ENCODE data around the gene DNAJB2.

DNA sequence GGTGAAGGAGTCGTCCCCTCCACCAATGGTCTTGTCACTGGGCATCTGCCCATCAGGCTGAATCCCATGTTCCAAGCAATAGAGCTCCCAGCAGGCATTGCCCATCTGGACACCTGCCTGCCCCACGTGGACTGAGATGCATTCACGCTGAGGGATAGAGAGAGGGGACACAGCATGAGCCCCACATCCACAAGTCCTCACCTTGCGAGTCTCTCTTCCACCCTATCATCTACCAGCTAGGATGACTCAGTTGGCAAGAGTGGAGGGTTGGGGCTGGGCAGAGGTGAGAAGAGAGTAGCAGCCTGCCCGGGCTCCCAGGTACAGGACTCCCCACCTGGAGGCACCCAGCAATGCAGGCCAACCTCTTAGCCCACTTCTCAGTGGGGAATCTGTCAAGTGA lies 27.1 kb upstream of the DNAJB2 start:
- TF ChIP-seq POLR2A (IDR thresholded peaks at IDR 0.05; ENCODE audit: borderline replicate concordance, extremely low read depth, insufficient read depth, insufficient read length) (no peak), YY1 (IDR thresholded peaks at IDR 0.05; ENCODE audit: extremely low read depth, insufficient replicate concordance, low read depth, low read length) (no peak), EZH2 (IDR thresholded peaks at IDR 0.05) (no peak), RAD21 (IDR thresholded peaks at IDR 0.05; ENCODE audit: low read depth) (no peak), CBX3 (IDR thresholded peaks at IDR 0.05; ENCODE audit: low read depth) (no peak), SP1 (IDR thresholded peaks at IDR 0.05; ENCODE audit: low read depth) (no peak)
- TF ChIP-seq, protein P1, sequence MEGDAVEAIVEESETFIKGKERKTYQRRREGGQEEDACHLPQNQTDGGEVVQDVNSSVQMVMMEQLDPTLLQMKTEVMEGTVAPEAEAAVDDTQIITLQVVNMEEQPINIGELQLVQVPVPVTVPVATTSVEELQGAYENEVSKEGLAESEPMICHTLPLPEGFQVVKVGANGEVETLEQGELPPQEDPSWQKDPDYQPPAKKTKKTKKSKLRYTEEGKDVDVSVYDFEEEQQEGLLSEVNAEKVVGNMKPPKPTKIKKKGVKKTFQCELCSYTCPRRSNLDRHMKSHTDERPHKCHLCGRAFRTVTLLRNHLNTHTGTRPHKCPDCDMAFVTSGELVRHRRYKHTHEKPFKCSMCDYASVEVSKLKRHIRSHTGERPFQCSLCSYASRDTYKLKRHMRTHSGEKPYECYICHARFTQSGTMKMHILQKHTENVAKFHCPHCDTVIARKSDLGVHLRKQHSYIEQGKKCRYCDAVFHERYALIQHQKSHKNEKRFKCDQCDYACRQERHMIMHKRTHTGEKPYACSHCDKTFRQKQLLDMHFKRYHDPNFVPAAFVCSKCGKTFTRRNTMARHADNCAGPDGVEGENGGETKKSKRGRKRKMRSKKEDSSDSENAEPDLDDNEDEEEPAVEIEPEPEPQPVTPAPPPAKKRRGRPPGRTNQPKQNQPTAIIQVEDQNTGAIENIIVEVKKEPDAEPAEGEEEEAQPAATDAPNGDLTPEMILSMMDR (IDR thresholded peaks at IDR 0.05 in 2 of 3, conservative IDR thresholded peaks at IDR 0.05 in 1 of 3; ENCODE audit: borderline replicate concordance in 1 of 3, insufficient read depth in 1 of 3, low read depth in 2 of 3, low read length in 2 of 3) = no peak
- TF ChIP-seq, protein P2, sequence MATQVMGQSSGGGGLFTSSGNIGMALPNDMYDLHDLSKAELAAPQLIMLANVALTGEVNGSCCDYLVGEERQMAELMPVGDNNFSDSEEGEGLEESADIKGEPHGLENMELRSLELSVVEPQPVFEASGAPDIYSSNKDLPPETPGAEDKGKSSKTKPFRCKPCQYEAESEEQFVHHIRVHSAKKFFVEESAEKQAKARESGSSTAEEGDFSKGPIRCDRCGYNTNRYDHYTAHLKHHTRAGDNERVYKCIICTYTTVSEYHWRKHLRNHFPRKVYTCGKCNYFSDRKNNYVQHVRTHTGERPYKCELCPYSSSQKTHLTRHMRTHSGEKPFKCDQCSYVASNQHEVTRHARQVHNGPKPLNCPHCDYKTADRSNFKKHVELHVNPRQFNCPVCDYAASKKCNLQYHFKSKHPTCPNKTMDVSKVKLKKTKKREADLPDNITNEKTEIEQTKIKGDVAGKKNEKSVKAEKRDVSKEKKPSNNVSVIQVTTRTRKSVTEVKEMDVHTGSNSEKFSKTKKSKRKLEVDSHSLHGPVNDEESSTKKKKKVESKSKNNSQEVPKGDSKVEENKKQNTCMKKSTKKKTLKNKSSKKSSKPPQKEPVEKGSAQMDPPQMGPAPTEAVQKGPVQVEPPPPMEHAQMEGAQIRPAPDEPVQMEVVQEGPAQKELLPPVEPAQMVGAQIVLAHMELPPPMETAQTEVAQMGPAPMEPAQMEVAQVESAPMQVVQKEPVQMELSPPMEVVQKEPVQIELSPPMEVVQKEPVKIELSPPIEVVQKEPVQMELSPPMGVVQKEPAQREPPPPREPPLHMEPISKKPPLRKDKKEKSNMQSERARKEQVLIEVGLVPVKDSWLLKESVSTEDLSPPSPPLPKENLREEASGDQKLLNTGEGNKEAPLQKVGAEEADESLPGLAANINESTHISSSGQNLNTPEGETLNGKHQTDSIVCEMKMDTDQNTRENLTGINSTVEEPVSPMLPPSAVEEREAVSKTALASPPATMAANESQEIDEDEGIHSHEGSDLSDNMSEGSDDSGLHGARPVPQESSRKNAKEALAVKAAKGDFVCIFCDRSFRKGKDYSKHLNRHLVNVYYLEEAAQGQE (IDR thresholded peaks at IDR 0.05; ENCODE audit: low read depth) = no peak
- TF ChIP-seq, protein P3, sequence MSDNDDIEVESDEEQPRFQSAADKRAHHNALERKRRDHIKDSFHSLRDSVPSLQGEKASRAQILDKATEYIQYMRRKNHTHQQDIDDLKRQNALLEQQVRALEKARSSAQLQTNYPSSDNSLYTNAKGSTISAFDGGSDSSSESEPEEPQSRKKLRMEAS (IDR thresholded peaks at IDR 0.05) = no peak
